NAMALWA (cell line): ENCODE data around the gene ARMC8.

Experiments used
- DNase-seq: peaks from one replicate; pipeline ENCODE4 v3.0.0-alpha.2; 2015; ENCODE audit warnings: low spot score

The ARMC8 gene

DNA sequence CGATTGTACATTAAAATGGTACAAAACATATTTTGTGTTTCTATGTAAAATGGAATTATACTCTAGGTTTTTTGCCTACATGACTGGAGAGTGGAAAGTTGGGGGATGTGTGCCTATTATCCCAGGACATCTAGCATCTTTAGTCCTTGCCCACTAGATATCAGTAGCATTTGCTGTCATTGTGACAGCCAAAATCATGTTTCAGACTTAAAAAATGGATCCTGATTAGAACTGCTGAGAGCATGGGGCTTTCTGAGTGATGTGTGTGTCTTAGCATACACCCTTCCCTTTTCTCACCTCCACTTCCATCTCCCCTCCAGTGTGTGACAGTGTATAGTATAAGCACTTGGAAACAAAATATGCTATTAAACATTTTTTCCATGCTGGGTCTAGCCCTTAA is 13.3 kb downstream of the ARMC8 start:
- no peak for DNase-seq

DNA sequence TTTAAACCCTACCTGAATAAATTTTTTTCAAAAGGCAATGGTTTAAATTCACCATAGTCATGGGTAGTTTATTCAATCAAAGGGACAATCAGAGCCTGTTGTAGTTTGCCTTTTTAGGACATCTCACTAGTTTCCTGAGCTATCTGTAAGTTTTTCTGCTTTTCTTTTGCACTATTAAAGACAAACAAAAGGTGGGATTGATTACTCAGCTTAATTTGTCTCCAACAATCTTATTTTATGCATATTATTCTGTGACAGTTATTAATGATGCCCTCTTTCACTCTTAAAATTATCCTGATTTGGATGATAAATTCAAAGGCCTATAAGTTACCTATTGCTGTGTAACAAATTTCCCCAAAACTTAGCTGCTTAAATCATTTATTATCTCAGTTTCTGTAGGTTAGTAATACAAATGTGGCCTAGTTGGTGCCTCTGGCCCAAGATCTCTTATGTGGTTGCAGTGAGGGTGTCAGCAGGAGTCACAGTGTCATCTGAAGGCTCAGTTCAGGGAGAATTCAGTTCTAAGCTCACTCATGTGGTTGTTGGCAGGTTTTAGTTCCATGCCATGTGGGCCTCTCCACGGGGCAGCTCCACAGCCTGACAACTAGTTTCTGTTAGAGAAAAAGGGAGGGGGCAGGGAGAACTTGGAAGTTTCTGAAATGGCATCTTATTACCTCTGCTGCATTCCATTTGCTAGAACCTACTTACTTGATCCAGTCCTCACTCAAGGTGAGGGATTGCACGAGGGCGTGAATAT is 16.0 kb downstream of the ARMC8 start:
- DNase-seq = no peak

DNA sequence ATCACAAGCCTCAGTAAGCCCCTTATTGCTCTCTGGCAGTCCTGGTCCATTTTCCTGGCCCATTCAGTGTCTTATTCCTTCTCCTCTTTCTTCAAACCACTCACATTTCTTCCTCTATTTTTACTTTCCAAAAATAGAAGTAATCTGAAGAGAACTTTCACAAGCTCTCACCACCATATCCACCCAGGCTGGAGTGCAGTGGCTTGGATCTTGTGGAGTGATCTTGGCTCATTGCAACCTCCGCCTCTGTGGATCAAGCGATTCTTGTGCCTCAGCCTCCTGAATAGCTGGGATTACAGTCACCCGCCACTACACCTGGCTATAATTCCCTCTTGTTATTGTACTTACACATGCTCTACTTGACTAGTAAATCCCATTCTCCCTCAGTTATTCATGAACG is 16.8 kb downstream of the ARMC8 start:
- no peak for DNase-seq

DNA sequence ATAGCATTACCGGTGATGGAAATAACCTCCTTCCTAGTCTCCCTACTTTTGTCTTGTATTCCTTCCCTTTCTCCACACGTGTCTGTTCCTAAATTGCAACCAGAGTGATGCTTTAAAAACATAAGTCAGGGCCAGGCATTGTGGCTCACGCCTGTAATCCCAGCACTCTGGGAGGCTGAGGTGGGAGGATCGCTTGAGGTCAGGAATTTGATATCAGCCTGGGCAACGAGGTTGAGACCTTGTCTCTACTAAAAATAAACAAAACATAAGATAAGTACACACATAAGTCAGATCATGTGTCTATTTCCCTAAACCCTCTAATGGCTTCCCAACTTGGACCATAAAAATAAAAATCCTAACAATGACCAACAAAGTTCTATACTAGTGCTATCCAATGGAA is 18.4 kb downstream of the ARMC8 start:
- no peak for DNase-seq

DNA sequence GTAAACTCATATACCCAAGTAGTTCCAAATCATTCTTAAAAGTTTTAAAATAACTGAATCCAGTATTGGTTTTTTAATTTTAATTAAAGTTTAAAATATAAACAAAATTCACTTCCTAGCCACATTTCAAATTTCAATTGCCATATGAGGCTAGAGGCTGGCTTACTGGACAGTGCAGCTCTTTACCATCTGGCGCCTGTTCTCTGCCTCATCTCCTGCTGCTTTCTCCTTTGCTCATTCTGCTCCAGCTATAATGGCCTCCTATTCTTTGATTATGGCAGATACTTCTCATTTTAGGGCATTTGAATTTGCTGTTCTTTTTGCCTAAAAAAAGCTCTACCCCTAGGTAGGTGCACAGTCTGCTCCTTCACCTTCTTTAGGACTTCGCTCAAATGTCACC is 19.1 kb downstream of the ARMC8 start:
- no peak for DNase-seq

DNA sequence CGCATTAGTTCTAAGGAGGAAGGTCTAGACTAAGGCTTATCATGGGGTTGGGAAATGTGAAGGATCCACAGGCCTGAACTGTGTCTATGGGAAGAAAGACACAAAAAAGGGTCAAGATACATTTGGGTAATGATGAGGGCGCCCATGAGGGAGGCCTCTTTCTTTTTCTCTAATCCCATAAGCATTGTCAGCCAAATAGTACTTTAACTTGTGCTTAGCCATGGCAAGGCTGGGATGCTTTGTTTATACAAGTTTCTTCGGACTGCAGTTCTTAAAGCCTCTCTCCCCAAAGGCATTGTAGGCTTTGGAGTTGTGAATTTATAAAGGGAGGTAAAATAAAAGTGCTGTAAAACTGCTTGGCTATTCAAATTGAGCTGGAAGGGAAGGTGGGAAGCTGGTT is 23.4 kb downstream of the ARMC8 start:
- DNase-seq = no peak

DNA sequence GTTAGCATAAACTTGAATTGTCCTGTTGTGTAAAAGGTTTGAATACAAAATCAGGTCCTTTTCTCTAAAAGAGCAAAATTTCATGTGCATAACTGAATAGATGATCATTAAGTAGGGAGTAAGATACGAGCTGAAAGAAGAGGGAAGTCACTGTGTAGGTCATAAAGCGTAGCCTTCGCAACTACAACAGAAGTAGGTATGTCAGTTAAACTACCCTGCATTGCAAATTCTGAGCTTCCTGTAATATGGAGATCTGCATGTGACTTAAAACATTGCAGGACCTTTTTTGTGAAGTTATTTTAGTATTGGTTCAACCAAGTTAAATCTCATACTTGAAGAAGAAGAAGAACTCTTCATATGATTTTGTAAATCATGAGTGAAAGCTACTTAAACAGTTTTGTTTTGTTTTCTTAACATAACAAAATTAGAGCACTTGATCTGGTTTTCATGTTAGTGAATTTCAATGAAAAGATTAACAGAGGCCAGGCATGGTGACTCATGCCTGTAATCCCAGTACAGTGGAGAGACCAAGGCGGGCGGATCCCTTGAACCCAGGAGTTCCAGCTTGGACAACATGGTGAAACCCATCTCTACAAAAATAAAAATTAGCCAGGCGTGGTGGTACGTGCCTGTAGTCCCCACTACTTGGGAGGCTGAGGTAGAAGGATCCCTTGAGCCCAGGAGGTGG is 26.4 kb downstream of the ARMC8 start:
- no peak for DNase-seq

DNA sequence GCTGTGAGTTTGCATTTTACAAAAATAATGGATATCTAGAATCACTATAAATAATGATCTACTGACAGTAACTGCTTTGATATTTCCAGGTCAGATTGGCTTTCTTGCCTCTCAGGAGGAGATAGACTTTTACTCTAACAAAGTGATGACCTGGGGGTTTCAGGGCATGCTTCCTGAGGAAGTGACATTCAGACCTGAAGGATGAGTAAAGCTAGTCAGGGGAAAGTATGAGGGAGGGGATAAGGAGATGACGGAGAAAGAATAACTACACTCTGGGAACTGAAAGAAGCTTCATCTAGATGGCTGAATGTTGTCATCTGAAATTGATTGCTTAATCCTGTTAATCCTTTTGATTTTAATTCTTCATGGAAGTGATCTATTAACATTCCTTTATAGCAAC is 32.2 kb downstream of the ARMC8 start:
- DNase-seq = no peak

DNA sequence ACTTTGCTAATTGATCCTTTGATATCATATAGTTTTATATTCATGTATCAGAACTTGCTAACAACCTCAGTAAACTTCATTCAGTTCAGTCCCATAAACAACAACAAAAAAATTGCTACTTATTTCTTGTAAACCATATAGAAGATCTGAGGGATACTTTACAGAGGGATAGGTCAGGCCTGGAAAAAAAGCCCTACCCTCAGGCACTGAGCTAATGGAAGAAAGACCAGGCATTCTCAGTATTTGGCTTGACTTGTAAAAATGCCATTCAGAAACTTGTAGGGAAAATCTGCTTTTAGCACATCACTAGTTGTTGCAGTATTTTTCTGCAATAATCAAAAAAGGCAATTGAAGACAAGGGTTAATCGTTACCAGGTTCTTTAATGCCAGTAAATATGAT is 33.1 kb downstream of the ARMC8 start:
- DNase-seq = no peak

DNA sequence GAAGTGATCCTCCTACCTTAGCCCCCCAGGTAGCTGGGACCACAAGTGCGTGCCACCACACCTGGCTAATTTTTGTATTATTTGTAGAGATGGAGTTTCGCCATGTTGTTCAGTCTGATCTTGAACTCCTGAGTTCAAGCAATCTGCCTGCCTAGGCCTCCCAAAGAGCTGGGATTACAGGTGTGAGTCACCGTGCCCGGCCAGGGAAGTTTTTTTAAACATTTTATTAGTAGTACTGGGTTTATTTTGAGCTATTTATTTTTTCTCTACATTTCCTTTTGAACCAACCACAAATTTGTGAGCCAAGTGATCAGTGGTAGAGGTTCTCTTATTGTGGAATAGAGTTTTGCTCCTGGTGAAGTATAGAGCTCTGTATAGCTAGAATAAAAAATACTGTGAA is 33.7 kb downstream of the ARMC8 start:
- no peak for DNase-seq

DNA sequence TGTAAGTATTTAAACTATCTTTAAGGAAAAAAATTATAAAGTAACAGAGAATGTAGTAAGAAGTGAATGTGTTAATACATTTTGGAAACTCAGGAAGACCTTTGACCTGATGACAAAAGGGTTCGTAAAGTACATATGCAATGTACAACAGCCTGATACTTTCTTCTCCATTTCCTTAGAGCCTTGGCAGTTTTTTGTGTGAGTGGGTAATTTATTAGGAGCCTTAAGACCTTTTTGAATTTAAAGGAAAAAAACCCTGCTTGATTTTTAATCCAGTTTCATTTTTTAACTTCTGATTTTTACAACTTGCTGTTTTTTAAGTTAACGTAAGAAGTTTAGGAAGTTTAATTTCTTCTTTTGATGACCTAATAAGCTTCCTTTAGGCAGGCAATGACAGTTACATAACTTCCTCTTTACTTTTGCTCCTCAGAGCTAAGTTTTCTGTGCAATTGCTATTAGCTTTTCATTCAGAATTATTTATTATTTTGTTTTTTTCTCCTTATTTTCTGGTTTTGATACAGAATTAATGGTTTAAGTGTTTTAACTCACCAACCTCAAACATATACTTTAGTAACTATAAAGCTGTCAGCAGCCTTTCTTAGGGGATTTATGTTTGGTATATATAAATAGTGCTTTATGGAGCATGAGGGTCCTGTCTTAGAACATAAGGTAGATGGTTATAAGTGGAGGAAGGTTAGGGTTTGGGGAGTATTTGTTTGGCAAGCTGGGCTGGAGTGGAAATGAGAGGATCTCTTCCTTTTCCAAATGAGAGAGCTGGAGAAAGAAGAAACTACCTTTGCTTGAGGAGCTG is 35.2 kb downstream of the ARMC8 start:
- DNase-seq = no peak

DNA sequence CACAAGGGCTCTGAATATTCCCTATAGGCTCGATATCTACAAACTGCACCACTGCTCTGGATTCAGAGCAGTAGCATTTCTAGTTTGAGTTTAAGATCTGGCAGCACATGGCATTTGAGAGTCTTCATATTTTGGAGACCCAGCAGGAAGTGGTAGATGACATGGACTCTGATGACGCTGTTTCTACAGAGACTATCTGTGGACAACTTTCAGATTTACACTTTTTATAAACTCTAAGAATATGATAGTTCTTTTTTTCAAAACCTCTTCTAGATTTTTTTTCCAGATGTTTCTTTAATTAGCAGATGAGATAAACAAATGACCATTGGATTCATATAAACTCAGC is 35.8 kb downstream of the ARMC8 start:
- DNase-seq = no peak

DNA sequence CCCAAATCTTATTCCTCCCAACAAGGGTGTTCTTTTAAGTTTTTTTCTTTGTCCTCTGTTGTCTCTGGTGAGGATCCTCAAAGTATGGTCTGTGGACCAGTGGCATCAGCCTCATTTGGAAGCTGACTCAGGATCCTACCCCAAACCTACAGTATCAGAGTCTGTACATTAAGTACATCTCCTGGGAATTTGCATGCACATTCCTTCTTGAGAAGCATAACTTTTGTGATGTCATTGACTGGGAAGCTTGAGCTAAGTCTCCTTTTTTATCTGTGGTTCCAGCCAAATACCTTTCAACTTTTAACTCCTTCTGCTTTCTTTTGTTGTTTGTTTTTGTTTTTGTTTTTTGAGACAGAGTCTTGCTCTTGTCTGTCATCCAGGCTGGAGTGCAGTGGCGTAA is 40.5 kb downstream of the ARMC8 start:
- no peak for DNase-seq

DNA sequence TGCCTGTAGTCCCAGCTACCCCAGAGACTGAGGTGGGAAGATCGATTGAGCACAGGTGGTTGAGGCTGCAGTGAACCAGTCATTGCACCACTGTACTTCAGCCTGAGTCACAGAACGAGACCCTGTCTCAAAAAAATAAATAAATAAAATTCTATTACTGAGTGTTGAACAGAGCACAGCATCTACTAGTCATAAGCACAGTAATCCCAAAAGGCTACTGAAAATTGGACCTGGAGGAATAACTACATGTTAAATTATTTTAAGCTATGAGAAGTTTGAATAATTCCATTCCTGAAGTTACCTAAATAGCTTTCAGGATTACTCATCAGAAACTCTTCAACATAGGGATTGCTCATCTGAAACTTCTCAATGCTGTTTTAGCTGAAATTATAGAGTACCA is 43.4 kb downstream of the ARMC8 start:
- no peak for DNase-seq

DNA sequence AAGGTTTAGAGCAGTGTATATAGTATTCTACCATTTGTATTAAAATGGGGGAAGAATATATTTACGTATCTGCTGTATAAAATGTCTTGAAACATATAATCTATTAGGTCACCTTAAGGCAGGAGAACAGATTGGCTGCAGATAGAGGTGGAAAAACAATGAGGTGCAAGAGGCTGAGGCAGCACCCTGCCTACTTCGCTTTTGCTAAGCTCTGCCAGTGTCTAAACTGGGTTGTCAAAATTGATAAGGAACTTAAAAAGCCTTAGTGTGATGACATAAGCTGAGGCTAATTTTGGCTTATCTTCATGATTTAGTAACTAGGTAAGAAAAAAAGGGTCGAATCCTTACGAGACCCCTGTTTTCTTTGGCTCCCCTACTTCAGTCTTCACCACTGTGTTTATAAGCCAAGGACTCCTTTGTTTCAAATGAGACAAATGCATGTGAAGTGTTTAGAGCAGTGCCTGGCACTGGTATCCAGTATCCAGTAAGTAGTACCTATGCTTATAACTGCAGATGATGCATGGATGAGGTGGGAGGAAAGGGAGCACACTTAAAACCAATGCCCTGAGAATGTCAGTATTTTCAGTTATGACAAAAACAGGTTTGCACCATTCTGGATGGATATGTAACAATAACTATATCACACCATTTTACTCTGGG is 45.7 kb downstream of the ARMC8 start:
- DNase-seq = no peak

DNA sequence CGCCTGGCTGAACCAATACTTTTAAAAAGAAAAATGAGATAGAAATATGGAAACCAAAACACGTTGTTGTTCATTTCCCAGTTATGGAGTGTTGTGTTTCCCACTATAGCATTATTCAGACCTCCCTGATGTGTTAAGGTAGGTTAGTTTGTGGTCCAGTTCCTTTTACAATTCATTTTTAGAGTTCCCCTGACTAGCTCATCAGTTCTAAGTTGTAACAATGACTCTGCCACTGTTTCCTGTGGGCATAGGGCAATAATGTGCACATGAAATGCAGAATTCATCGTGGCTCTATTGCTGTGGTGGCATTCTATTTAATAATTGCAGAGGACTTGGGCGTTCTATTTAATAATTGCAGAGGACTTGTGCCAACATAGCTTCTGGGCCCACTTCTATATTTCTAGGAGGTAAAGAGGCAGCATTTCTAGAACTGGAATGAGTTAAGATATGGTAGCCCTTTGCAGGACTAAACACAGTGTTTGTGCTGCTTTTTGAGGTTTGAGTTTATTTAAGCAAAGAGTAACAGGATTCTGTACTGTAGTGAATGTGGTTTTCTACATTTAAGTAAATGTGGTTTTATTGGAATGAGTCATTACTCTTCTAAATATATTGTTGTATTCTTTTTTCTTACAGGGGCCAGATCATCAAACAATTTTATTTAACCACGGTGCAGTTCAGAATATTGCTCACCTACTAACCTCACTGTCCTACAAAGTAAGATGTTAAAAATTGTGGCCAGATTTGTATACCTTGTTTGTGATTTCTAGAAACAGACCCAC is 47.5 kb downstream of the ARMC8 start:
- DNase-seq = no peak

DNA sequence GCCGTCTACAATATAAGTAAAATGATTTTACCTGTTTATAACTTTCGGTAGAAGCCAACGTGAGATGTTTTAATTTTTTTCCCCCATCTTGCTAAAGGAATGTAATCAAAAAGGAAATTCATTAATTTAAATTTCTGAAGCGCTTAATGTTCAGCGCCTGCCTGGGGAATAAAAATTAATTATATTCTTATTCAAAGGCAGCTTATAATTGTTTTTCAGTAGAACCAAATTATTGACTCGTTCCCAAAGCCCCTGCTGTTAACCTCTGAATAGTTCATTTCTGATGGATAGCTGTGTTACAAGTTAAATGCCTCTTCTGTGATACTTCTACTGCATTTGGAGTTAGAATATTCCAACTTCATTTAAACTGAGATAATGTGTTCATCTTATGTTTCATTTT is 51.6 kb downstream of the ARMC8 start:
- DNase-seq = no peak

DNA sequence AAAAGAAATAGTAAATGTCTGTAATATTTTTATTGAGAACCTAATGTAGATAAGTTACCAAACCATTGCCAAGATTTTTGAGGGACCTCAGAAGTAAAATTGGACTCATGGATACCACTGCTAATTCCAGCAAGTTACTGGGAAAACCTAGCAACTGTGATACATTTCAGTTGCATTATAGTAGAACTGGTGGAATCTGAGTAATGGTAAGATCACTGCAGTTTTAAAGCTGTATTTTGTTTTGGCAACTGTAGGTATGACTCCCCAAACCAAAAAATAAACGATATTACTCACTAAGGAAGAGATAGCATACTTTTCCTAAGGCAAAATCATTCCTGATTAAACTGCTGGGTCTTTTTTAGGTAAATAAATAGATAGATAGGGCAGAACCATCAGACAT is 54.0 kb downstream of the ARMC8 start:
- DNase-seq = no peak

DNA sequence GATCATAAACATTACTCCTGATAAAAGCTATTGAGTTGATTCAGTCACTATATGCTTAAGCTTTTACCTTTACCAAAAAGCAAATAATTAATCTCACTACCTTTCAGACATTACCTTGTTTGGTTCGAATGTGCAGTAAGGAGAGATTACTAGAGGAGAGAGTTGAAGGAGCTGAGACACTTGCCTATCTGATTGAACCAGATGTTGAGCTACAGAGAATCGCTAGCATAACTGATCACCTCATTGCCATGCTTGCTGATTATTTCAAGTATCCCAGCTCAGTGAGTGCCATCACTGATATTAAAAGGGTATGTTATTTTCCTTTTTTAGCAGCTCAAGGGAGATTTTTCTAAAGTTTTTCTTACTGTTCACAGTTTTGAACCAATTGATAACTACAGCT is 54.6 kb downstream of the ARMC8 start:
- no peak for DNase-seq

DNA sequence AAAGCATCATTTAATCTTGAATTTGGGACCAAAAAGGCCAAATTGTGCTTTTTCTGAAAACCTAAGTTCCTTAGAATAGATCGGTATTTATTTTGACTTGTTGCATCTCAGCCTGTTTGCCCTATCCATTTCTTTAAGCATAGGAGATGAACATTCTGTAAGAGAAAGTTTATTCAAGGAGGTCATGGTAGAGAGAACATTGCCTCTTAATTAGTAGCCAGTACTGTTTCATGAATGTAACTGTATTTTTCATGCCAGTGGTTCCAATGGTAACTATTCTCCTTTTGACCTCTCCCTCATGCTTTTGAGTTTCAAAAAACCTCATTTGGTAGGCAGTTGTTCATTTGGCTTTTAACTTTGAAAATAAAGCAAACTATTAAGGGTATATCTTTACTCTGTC is 55.4 kb downstream of the ARMC8 start:
- no peak for DNase-seq

DNA sequence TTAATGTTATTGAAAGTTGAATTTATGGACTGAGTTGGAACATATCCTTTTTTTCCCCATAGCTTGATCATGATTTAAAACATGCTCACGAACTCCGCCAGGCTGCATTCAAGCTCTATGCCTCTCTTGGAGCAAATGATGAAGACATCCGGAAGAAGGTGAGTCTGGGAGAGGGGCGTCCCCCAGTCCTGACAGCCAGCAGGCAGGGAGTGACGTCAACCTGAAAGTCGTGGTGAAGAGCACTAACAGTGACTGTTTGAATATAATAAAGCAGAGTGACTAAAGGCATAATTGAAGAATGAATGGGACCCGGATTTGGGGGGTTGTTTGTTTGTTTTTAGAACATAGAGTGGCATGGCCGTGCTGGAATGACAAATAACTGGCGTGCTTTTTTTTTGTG is 57.9 kb downstream of the ARMC8 start:
- DNase-seq = no peak

DNA sequence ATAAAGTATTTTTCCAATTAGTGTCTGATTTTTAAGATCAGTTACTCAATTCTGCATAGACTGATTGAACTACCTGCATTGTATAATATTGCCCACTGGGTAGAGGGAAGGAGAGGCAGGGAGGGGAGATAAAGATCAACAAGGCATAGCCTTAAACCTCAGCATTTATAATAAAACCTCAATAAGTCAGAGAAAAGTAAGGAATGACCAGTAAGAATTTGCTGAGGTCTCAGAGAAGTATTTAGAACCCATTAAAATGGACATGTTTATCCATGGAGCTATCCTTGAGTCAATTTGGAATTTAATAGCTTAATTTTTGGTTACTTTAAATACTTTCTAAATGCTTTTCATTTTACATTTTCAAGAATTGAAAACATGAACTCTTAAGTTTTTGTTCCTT is 62.5 kb downstream of the ARMC8 start:
- DNase-seq = no peak
